A549 treated with CORT108297 at 1 μM for 4 hours (cell line): Measurements from ENCODE around the gene LAMP1. TPM values are rescaled to one million over a fixed set of nuclear protein-coding genes. Genes with fewer than 3 reads are reported as not detected.

Experiments
- total RNA-seq: library from RNA; stranded (reverse); fragments of 200-300 nt; extraction: Qiagen RNA extraction; gene quantifications from 5 replicates; pipeline ENCODE4 v1.2.3, GENCODE V29; 2022

Gene LAMP1, protein sequence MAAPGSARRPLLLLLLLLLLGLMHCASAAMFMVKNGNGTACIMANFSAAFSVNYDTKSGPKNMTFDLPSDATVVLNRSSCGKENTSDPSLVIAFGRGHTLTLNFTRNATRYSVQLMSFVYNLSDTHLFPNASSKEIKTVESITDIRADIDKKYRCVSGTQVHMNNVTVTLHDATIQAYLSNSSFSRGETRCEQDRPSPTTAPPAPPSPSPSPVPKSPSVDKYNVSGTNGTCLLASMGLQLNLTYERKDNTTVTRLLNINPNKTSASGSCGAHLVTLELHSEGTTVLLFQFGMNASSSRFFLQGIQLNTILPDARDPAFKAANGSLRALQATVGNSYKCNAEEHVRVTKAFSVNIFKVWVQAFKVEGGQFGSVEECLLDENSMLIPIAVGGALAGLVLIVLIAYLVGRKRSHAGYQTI
- 72.2 to 95.3 TPM (median 89.7 TPM) in 5 replicates for total RNA-seq

DNA sequence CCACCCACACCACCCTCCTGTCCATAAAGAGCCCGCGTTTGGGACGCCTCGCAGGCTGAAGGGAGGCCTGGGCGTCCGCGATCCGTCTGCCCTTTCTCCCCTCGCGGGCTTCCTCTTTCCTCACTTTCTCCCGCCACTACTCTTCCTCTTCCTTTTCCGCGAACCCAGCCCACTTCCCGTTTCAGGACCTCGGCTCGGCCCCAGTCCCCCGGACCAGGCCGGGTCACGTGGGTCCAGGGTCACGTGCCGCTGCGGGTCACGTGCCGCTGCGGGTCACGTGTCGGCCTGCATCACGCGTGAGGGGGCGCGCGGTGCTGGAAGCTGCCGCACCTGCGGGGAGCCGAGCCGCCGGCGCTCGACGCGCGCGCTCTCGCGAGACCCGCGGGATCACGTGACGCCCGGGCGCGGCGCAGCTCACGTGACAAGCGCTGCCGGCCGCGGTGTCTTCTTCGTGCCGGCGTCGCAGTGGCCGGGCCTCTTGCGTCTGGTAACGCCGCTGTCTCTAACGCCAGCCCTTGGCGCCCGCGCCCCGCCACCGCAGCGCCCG is at the start of gene LAMP1:
Gene LAMP1 (plus strand): TSS at position 417 of the 547 bp plus-strand sequence. CDS start 196 bp downstream, outside the sequence.

Other genes starting within 250 kb of the LAMP1 start
- gene F7, start 191.4 kb upstream of the LAMP1 start, total RNA-seq, result 0.07 to 0.15 TPM (median 0.10 TPM) in 4 of 5 replicates, not detected in the other
- not detected in 5 replicates for gene F10, start 174.4 kb upstream of the LAMP1 start, total RNA-seq
- not detected in 5 replicates for gene PROZ, start 138.6 kb upstream of the LAMP1 start, total RNA-seq
- 39.3 to 44.6 TPM (median 43.1 TPM) in 5 replicates for gene PCID2, start 88.6 kb upstream of the LAMP1 start, total RNA-seq
- gene CUL4A, start 87.6 kb upstream of the LAMP1 start, total RNA-seq, result 52.0 to 57.4 TPM (median 55.5 TPM) in 5 replicates
- 1.2 to 2.1 TPM (median 1.8 TPM) in 5 replicates for gene GRTP1, start 66.9 kb downstream of the LAMP1 start, total RNA-seq
- 12.2 to 15.5 TPM (median 12.9 TPM) in 5 replicates for gene ADPRHL1, start 156.2 kb downstream of the LAMP1 start, total RNA-seq
- gene DCUN1D2, start 193.5 kb downstream of the LAMP1 start, total RNA-seq, result 9.4 to 10.9 TPM (median 10.0 TPM) in 5 replicates